ENCODE results near the gene MTHFD1L.

- no peak for TF ChIP-seq POLR2A (IDR thresholded peaks at IDR 0.05; ENCODE audit: low read length)
- TF ChIP-seq, protein P1, sequence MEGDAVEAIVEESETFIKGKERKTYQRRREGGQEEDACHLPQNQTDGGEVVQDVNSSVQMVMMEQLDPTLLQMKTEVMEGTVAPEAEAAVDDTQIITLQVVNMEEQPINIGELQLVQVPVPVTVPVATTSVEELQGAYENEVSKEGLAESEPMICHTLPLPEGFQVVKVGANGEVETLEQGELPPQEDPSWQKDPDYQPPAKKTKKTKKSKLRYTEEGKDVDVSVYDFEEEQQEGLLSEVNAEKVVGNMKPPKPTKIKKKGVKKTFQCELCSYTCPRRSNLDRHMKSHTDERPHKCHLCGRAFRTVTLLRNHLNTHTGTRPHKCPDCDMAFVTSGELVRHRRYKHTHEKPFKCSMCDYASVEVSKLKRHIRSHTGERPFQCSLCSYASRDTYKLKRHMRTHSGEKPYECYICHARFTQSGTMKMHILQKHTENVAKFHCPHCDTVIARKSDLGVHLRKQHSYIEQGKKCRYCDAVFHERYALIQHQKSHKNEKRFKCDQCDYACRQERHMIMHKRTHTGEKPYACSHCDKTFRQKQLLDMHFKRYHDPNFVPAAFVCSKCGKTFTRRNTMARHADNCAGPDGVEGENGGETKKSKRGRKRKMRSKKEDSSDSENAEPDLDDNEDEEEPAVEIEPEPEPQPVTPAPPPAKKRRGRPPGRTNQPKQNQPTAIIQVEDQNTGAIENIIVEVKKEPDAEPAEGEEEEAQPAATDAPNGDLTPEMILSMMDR (IDR thresholded peaks at IDR 0.05): no peak
Observed at GRCh38 chr6:150991487-150991886, 126.0 kb downstream of the MTHFD1L start.
